ENCODE measurements around the gene MS4A3. TPM values are rescaled to one million over a fixed set of nuclear protein-coding genes. Genes with fewer than 3 reads are reported as not detected.

MS4A3 gene
- total RNA-seq, 1 experiment from 2014 or later: not detected

GRCh38 chr11:60087239-60087638 lies 30.8 kb downstream of the MS4A3 start:
- H4K20me1 ChIP-seq (ENCODE audit: low read length): no peaks in the 10 kb centered on the region
- H3K9ac ChIP-seq (ENCODE audit: low read length): no peak overlapping the region
- DNase-seq (no peak), ATAC-seq (no peak)
- ChIA-PET POLR2A (ENCODE audit: unreplicated experiment) (no interaction called here), CTCF (no interaction called here)
- no peaks in the 10 kb centered on the region for H3K27me3 ChIP-seq (ENCODE audit: low read length)
- H3K4me2 ChIP-seq (ENCODE audit: low read length): no peak overlapping the region
- H3K9me3 ChIP-seq (ENCODE audit: low read length): no peaks in the 10 kb centered on the region
- 0 out of 2 replicates have a peak, but pooled peaks cover 3% of the 10 kb centered on the region for H3K4me1 ChIP-seq (ENCODE audit: insufficient read depth, low read length)
- no peak for TF ChIP-seq EZH2phosphoT487 (IDR thresholded peaks at IDR 0.05; ENCODE audit: borderline replicate concordance, low read length)
- TF ChIP-seq CTCF (conservative IDR thresholded peaks at IDR 0.05; ENCODE audit: low read depth, low read length): no peak
- TF ChIP-seq EZH2 (IDR thresholded peaks at IDR 0.05; ENCODE audit: low read length, unreplicated experiment): no peak
- no peaks in the 10 kb centered on the region for H3K36me3 ChIP-seq (ENCODE audit: low read depth, low read length)
- H2AFZ ChIP-seq (ENCODE audit: low read length): no peak overlapping the region
- H3F3A ChIP-seq (ENCODE audit: low read length, unreplicated experiment): no peaks in the 10 kb centered on the region
- no peaks in the 10 kb centered on the region for H3K9me2 ChIP-seq (replicated peaks; ENCODE audit: low read length)
- no TSS peak for BruUV-seq (replicated peaks)
- H3K79me2 ChIP-seq (ENCODE audit: low read length): no peaks in the 10 kb centered on the region
- H3K4me3 ChIP-seq (ENCODE audit: low read length): no peak overlapping the region
- no peak overlapping the region for H3K27ac ChIP-seq (ENCODE audit: low read length)
- intact Hi-C loops (cut with micrococcal nuclease): no loop called here

- no peak for ATAC-seq
These were observed 31.9 kb downstream of the MS4A3 start, which contains the start of gene MS4A2 for GRCh38 chr11:60088364-60088763. Gene MS4A2, plus strand, starts transcription at chr11:60088664. Its CDS starts 102 bp downstream, at chr11:60088766.

GRCh38 chr11:60095477-60096120 lies 39.1 kb downstream of the MS4A3 start:
- ChIA-PET POLR2A (ENCODE audit: unreplicated experiment) (no interaction called here), CTCF (no interaction called here)
- Histone ChIP-seq H3K27ac (ENCODE audit: low read length) (no peak overlapping the region), H2AFZ (ENCODE audit: low read length) (no peak overlapping the region), H3K27me3 (ENCODE audit: low read length) (no peaks in the 10 kb centered on the region), H3K9me3 (ENCODE audit: low read length) (no peaks in the 10 kb centered on the region), H3K9me2 (replicated peaks; ENCODE audit: low read length) (no peaks in the 10 kb centered on the region), H3K4me1 (ENCODE audit: insufficient read depth, low read length) (peaks cover 6% of the 10 kb centered on the region; the same call in 1 of the 2 replicates), H3K9ac (ENCODE audit: low read length) (no peak overlapping the region), H3K4me2 (ENCODE audit: low read length) (no peak overlapping the region), H3K4me3 (ENCODE audit: low read length) (no peak overlapping the region), H3K36me3 (ENCODE audit: low read depth, low read length) (no peaks in the 10 kb centered on the region), H3F3A (ENCODE audit: low read length, unreplicated experiment) (no peaks in the 10 kb centered on the region), H3K79me2 (ENCODE audit: low read length) (no peaks in the 10 kb centered on the region), H4K20me1 (ENCODE audit: low read length) (no peaks in the 10 kb centered on the region)
- DNase-seq (no peak), ATAC-seq (no peak)
- TF ChIP-seq EZH2 (IDR thresholded peaks at IDR 0.05; ENCODE audit: low read length, unreplicated experiment) (no peak), CTCF (conservative IDR thresholded peaks at IDR 0.05; ENCODE audit: low read depth, low read length) (no peak), EZH2phosphoT487 (IDR thresholded peaks at IDR 0.05; ENCODE audit: borderline replicate concordance, low read length) (no peak)
- intact Hi-C loops (cut with micrococcal nuclease): no loop called here
- no TSS peak for BruUV-seq (replicated peaks)

More at GRCh38 chr11:60088364-60088763, 31.9 kb downstream of the MS4A3 start, which contains the start of gene MS4A2:
- no peak for DNase-seq
- H3K36me3 ChIP-seq (ENCODE audit: low read depth, low read length): no peaks in the 10 kb centered on the region
- no peak within 1 kb of the TSS for H3K9ac ChIP-seq (ENCODE audit: low read length)
- no TSS peak for BruUV-seq (replicated peaks)
- H3K4me3 ChIP-seq (ENCODE audit: low read length): no peak within 1 kb of the TSS
- H3K4me1 ChIP-seq (ENCODE audit: insufficient read depth, low read length): 0 out of 2 replicates have a peak, but pooled peaks cover 3% of the 10 kb centered on the region
- H3K9me3 ChIP-seq (ENCODE audit: low read length): no peaks in the 10 kb centered on the region
- no peaks in the 10 kb centered on the region for H3K79me2 ChIP-seq (ENCODE audit: low read length)
- no peak within 1 kb of the TSS for H3K27ac ChIP-seq (ENCODE audit: low read length)
- H3K27me3 ChIP-seq (ENCODE audit: low read length): no peaks in the 10 kb centered on the region
- TF ChIP-seq EZH2phosphoT487 (IDR thresholded peaks at IDR 0.05; ENCODE audit: borderline replicate concordance, low read length): no peak
- no peak within 1 kb of the TSS for H3K4me2 ChIP-seq (ENCODE audit: low read length)
- H2AFZ ChIP-seq (ENCODE audit: low read length): no peak within 1 kb of the TSS
- CTCF ChIA-PET: no interaction called here
- POLR2A ChIA-PET (ENCODE audit: unreplicated experiment): no interaction called here
- intact Hi-C loops (cut with micrococcal nuclease): no loop called here
- H3F3A ChIP-seq (ENCODE audit: low read length, unreplicated experiment): no peaks in the 10 kb centered on the region
- no peaks in the 10 kb centered on the region for H4K20me1 ChIP-seq (ENCODE audit: low read length)
- no peaks in the 10 kb centered on the region for H3K9me2 ChIP-seq (replicated peaks; ENCODE audit: low read length)
